GM12875 (cell line): ENCODE measurements around the gene FRMD1.

ENCODE experiments used
- H3K4me3 ChIP-seq: one replicate; pipeline ENCODE4 v1.5.1; 2011; ENCODE audit warnings: low read depth, low read length, control low read depth
- CTCF ChIP-seq: IDR thresholded peaks from 2 replicates; pipeline ENCODE4 v1.5.1; 2011; ENCODE audit warnings: low read depth, mild to moderate bottlenecking, control low read depth, inconsistent platforms, low read length, moderate library complexity, borderline replicate concordance; ENCODE audit not compliant: insufficient read depth

The FRMD1 gene

GRCh38 chr6:168104636-168105035 is 25.6 kb upstream of the FRMD1 start:
- H3K4me3 ChIP-seq: no peak overlapping the region
- TF ChIP-seq CTCF: no peak

- no peak for TF ChIP-seq CTCF
- no peak overlapping the region for H3K4me3 ChIP-seq
These were observed 24.2 kb upstream of the FRMD1 start for GRCh38 chr6:168103050-168103830.

- H3K4me3 ChIP-seq: no peak overlapping the region
- no peak for TF ChIP-seq CTCF
These were observed 23.4 kb upstream of the FRMD1 start for GRCh38 chr6:168102315-168102985.

- no peak for TF ChIP-seq CTCF
- H3K4me3 ChIP-seq: no peak overlapping the region
These were observed 22.7 kb upstream of the FRMD1 start for GRCh38 chr6:168101590-168102314.

- H3K4me3 ChIP-seq: no peak overlapping the region
- no peak for TF ChIP-seq CTCF
These were observed 22.0 kb upstream of the FRMD1 start for GRCh38 chr6:168100803-168101589.

GRCh38 chr6:168100011-168100802 is 21.2 kb upstream of the FRMD1 start:
- no peak for TF ChIP-seq CTCF
- no peak overlapping the region for H3K4me3 ChIP-seq
